ENCODE data around the gene NEURL3.

- TF ChIP-seq POLR2A (IDR thresholded peaks at IDR 0.05) (no peak), CTCF (IDR thresholded peaks at IDR 0.05) (no peak)
Measured at GRCh38 chr2:96546797-96547196, 41.6 kb upstream of the NEURL3 start.

Data from esophagus squamous epithelium (tissue), 4 donors.